Prostate gland (tissue), 2 donors: ENCODE data around the gene BACE2. TPM values are rescaled to one million over a fixed set of nuclear protein-coding genes. Genes with fewer than 3 reads are reported as not detected.

Source experiments
- DNase-seq: peaks from one replicate; pipeline ENCODE4 v3.0.0-alpha.2; 2019; ENCODE audit warnings: low spot score
- H3K27ac ChIP-seq, 2 donors: fragments of 200-600 bp; sonication (generic); 2 replicates each; pipeline ENCODE4 v1.5.1; 2017 to 2019
- H3K27me3 ChIP-seq: fragments of 200-600 bp; sonication (generic); replicated peaks from 2 replicates; pipeline ENCODE4 v1.5.1; 2019; ENCODE audit not compliant: insufficient read depth
- H3K36me3 ChIP-seq, 2 donors: fragments of 200-600 bp; sonication (generic); 1 replicate in 1 of 2; 2 replicates in 1 of 2; pipeline versions ENCODE4 v1.5.1 to v1.8.1; 2017 to 2019
- H3K4me1 ChIP-seq: fragments of 200-600 bp; sonication (generic); replicated peaks from 2 replicates; pipeline ENCODE4 v1.5.1; 2019
- H3K4me3 ChIP-seq, 2 donors: fragments of 200-600 bp; sonication (generic); 2 replicates each; pipeline ENCODE4 v1.5.1; 2017 to 2019
- H3K9me3 ChIP-seq: fragments of 200-600 bp; sonication (generic); 2 replicates; pipeline ENCODE4 v1.5.1; 2017
- POLR2A ChIP-seq: fragments of 450-650 bp; IDR thresholded peaks from one replicate; pipeline ENCODE4 v1.6.1; 2016; ENCODE audit warnings: antibody characterized with exemption, mild to moderate bottlenecking
- POLR2AphosphoS5 ChIP-seq: sonication (generic); formaldehyde crosslinking; IDR thresholded peaks from one replicate; pipeline ENCODE4 v1.6.1; 2017; ENCODE audit warnings: antibody characterized with exemption
- WGBS: methylation state at CpG from one replicate; pipeline ENCODE4 v1.1.5; 2018; 5-methylcytosine and 5-hydroxymethylcytosine counted together
- intact Hi-C: fragments of 100-400 bp; cut with DNase I; formaldehyde crosslinking; loops from one replicate; pipeline ENCODE4 v1.14.2; 2022
- microRNA-seq: library from miRNA; unstranded; fragments of <30 nt; microRNA quantifications from one replicate; pipeline ENCODE4, GENCODE V29; 2016
- small RNA-seq, 2 donors: library from RNA; depleted of rRNA; stranded (forward); fragments of <200 nt; gene quantifications; one replicate each; pipeline ENCODE3, GENCODE V24; 2016
- total RNA-seq, 2 donors: library from RNA; depleted of rRNA; stranded (reverse); fragments of >200 nt; gene quantifications; one replicate each; pipeline ENCODE4 v1.1.0, GENCODE V29; 2016
- TF ChIP-seq, protein P1 (sequence below), 4 experiments: fragments of 200-600 bp in 2 of 4; fragments of 450-650 bp in 2 of 4; sonication (generic) in 2 of 4; IDR thresholded peaks; 1 replicate in 3 of 4; 2 replicates in 1 of 4; pipeline ENCODE4 v1.5.1; 2016 to 2019; ENCODE audit warnings: antibody characterized with exemption in 4 of 4, mild to moderate bottlenecking in 2 of 4, moderate library complexity in 2 of 4

BACE2 gene
- total RNA-seq, 2 donors from 2014 or later = 103 to 119 TPM

DNA sequence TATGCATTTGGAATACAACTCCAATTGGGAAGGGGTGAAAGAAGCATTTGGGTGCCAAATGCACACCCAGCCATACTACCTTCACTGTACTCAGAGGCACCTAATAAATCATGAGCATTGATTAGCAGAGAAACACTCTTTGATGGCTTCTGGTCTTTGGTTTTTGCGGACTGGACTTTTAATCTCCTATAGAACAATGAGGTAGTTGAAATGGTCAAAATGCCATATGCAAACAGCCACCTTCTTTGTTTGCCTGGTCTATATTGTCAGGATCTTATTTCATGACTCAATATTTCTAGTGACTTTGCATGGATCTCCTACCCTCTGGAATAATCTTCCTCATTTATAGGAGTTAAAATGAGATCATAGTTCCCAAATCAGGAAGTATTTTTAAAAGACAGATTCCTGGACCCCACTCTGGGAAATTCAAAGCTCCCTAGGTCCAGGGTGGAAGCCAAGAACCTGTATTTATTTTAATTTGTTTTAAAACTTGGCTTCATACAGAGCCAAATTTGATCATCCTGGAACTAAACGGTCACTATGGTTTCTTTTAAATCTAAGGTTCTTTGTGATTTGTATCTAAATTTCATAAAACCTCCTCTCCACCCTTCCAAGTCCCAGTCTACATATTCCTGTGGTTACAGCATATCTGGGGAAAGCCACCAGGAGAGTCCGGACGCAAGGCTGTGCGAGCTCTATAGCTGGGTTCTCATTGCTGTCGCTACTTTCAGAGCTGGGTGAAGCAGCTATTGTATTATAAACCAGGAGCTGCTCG lies 157.4 kb downstream of the BACE2 start:
- no peaks in the 10 kb centered on the region for H3K36me3 ChIP-seq
- TF ChIP-seq, protein P1, sequence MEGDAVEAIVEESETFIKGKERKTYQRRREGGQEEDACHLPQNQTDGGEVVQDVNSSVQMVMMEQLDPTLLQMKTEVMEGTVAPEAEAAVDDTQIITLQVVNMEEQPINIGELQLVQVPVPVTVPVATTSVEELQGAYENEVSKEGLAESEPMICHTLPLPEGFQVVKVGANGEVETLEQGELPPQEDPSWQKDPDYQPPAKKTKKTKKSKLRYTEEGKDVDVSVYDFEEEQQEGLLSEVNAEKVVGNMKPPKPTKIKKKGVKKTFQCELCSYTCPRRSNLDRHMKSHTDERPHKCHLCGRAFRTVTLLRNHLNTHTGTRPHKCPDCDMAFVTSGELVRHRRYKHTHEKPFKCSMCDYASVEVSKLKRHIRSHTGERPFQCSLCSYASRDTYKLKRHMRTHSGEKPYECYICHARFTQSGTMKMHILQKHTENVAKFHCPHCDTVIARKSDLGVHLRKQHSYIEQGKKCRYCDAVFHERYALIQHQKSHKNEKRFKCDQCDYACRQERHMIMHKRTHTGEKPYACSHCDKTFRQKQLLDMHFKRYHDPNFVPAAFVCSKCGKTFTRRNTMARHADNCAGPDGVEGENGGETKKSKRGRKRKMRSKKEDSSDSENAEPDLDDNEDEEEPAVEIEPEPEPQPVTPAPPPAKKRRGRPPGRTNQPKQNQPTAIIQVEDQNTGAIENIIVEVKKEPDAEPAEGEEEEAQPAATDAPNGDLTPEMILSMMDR (IDR thresholded peaks at IDR 0.05) = no peak
- no peak for TF ChIP-seq POLR2AphosphoS5
- TF ChIP-seq POLR2A = no peak
- peaks cover 18% of the 10 kb centered on the region for H3K4me1 ChIP-seq
- no peaks in the 10 kb centered on the region for H3K27me3 ChIP-seq
- no peak for DNase-seq
- no peaks in the 10 kb centered on the region for H3K9me3 ChIP-seq
- H3K4me3 ChIP-seq = no peak overlapping the region
- intact Hi-C loops = no loop called here
- H3K27ac ChIP-seq = peak overlapping the region; percentile 32 to 40
- 49% methylated on average over 7 of the region's 7 CpGs for WGBS

GRCh38 chr21:41326414-41327080 lies 158.6 kb downstream of the BACE2 start:
- H3K9me3 ChIP-seq = no peaks in the 10 kb centered on the region
- WGBS = 78% methylated on average over 13 of the region's 13 CpGs
- TF ChIP-seq, protein P1 (IDR thresholded peaks at IDR 0.05) = no peak
- no peak for TF ChIP-seq POLR2A
- no peak for TF ChIP-seq POLR2AphosphoS5
- DNase-seq = no peak
- peak overlapping the region in 1 of 2 donors; percentile 40 for H3K27ac ChIP-seq
- intact Hi-C loops = no loop called here
- H3K36me3 ChIP-seq = no peaks in the 10 kb centered on the region
- H3K4me3 ChIP-seq = no peak overlapping the region
- H3K4me1 ChIP-seq = peaks cover 13% of the 10 kb centered on the region
- no peaks in the 10 kb centered on the region for H3K27me3 ChIP-seq

DNA sequence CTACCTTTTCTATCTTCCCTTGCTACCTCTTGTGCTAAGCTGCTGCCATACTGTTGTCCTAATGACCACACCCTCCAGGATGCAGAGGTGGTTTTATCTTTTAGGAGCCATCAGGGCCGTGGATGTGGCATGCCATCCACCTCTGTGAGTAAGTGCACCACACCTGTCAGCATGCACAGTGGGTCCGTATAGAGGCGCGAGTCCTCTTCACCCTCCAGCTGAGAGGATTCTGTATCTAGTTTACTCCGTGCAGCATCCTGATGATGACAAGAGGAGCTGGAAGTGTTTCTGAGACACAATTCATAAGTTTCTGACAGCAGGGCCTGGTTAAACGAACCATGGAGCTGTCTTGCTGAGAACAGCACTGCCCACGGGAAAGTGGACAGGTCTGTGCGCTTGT lies 159.8 kb downstream of the BACE2 start:
- peaks cover 5% of the 10 kb centered on the region for H3K4me1 ChIP-seq
- DNase-seq = no peak
- no peaks in the 10 kb centered on the region for H3K9me3 ChIP-seq
- no peaks in the 10 kb centered on the region for H3K27me3 ChIP-seq
- no peak overlapping the region for H3K4me3 ChIP-seq
- intact Hi-C loops = no loop called here
- 92% methylated on average over 8 of the region's 8 CpGs for WGBS
- no peaks in the 10 kb centered on the region for H3K36me3 ChIP-seq
- H3K27ac ChIP-seq = no peak overlapping the region
- no peak for TF ChIP-seq POLR2A
- no peak for TF ChIP-seq POLR2AphosphoS5
- TF ChIP-seq, protein P1 (IDR thresholded peaks at IDR 0.05) = no peak

- WGBS = 87% methylated on average over 16 of the region's 16 CpGs
- Histone ChIP-seq H3K27ac (no peak overlapping the region), H3K4me3 (no peak overlapping the region), H3K9me3 (no peaks in the 10 kb centered on the region), H3K36me3 (no peaks in the 10 kb centered on the region), H3K4me1 (no peaks in the 10 kb centered on the region), H3K27me3 (no peaks in the 10 kb centered on the region)
- intact Hi-C loops = no loop called here
- TF ChIP-seq POLR2AphosphoS5 = no peak
- TF ChIP-seq, protein P1 (IDR thresholded peaks at IDR 0.05) = no peak
- TF ChIP-seq POLR2A = no peak
- DNase-seq = no peak
Observed at GRCh38 chr21:41328660-41329607, 161.0 kb downstream of the BACE2 start.

Small RNAs within 50 kb of the gene (microRNA-seq; reads per million reads assigned to microRNA genes)
- 1.3 reads per million, percentile 14 among the genes with 10 or more reads in this experiment for gene MIR3197

Small RNAs within 50 kb of the gene (small RNA-seq; reads per million reads assigned to genes)
- 0.10 to 0.28 reads per million in 2 donors for gene MIR3197

Other genes with a start within 250 kb of the BACE2 start
- 10 to 100 TPM; 19.4 to 63.6 TPM for gene FAM3B, start 148.6 kb downstream of the BACE2 start, total RNA-seq
- gene MX2, start 193.9 kb downstream of the BACE2 start, total RNA-seq = 1 to 10 TPM; 1.7 to 4.9 TPM